IPS-18a (cell line): ENCODE data around the gene P2RY4.
"Not testable (repeated sequence)": the region's sequence is repeated elsewhere in the genome, so short reads cannot be mapped to it uniquely, and the experiment has no call there.

Source experiments
- H3K27ac ChIP-seq: one replicate; pipeline ENCODE4 v1.5.1; 2013; ENCODE audit warnings: low read length
- H3K27me3 ChIP-seq: one replicate; pipeline ENCODE4 v1.6.1; 2013; ENCODE audit warnings: mild to moderate bottlenecking, low read length; ENCODE audit not compliant: control insufficient read depth, insufficient read depth
- H3K36me3 ChIP-seq: one replicate; pipeline ENCODE4 v1.6.1; 2013; ENCODE audit warnings: low read depth, low read length; ENCODE audit not compliant: control insufficient read depth
- H3K4me1 ChIP-seq: one replicate; pipeline ENCODE4 v1.6.1; 2013; ENCODE audit warnings: low read depth, low read length; ENCODE audit not compliant: control insufficient read depth
- H3K4me3 ChIP-seq: one replicate; pipeline ENCODE4 v1.5.1; 2013; ENCODE audit warnings: low read length
- H3K9ac ChIP-seq: one replicate; pipeline ENCODE4 v1.6.1; 2013; ENCODE audit warnings: mild to moderate bottlenecking, low read length, moderate library complexity
- H3K9me3 ChIP-seq: one replicate; pipeline ENCODE4 v1.6.1; 2013; ENCODE audit warnings: low read depth, low read length; ENCODE audit not compliant: control insufficient read depth

P2RY4 gene

GRCh38 chrX:70264784-70265183 is 4.8 kb upstream of the P2RY4 start:
- no peak overlapping the region for H3K9ac ChIP-seq
- no peaks in the 10 kb centered on the region for H3K27me3 ChIP-seq
- H3K4me1 ChIP-seq: no peaks in the 10 kb centered on the region
- H3K36me3 ChIP-seq: no peaks in the 10 kb centered on the region
- no peak overlapping the region for H3K27ac ChIP-seq
- H3K9me3 ChIP-seq: peaks cover 13% of the 10 kb centered on the region
- H3K4me3 ChIP-seq: no peak overlapping the region

- Histone ChIP-seq H3K4me1 (no peaks in the 10 kb centered on the region), H3K27ac (no peak overlapping the region), H3K9me3 (peaks cover 9% of the 10 kb centered on the region), H3K36me3 (no peaks in the 10 kb centered on the region), H3K27me3 (no peaks in the 10 kb centered on the region), H3K9ac (no peak overlapping the region), H3K4me3 (no peak overlapping the region)
Measured at GRCh38 chrX:70262952-70263567, 3.1 kb upstream of the P2RY4 start.

DNA sequence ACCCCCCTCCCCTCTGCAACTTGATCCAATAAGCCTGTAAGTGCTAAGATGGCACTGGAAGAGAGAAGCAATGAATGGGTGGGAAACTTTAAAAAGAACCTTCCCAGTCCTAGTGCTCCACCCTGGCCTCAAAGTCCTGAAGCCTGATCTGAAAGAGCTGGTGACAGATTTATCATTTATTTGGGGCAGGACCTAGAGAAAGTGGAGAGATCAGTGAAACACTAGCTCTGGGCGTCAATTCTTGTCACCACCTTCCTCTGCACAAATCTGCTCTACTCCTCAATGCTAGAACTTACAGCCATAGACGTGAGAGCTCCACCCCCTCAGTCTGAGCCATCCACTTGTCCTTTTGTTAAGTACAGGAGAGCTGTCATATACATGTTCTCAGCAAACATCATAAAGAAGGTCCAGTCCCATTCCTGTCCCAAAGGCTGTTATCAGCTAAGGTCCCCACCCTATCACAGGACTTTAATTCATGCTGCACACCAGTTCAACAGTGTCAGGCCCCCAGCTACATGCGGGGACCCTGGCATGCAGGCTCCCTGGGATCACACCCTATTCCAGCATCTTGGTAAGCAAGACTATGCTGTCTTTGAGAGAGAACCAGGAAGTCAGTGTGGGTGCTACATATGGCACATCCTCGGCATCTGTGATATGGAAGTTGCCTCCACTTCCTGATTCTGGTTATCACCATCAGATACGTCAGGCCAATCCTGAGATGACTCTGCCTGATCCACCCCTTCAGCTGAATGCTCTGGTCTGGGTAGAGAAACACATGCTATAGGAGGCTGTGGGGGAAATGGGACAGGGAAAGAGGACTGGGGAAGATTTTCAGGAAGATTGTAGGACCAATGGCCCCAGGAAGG is 2.3 kb downstream of the P2RY4 start:
- Histone ChIP-seq H3K36me3 (no peaks in the 10 kb centered on the region), H3K4me3 (no peak overlapping the region), H3K9me3 (peaks cover 14% of the 10 kb centered on the region)

GRCh38 chrX:70255452-70255851 is 4.6 kb downstream of the P2RY4 start:
- no peak overlapping the region for H3K27ac ChIP-seq
- no peaks in the 10 kb centered on the region for H3K4me1 ChIP-seq
- no peaks in the 10 kb centered on the region for H3K27me3 ChIP-seq
- no peak overlapping the region for H3K9ac ChIP-seq
- H3K9me3 ChIP-seq: peaks cover 9% of the 10 kb centered on the region
- no peak overlapping the region for H3K4me3 ChIP-seq
- no peaks in the 10 kb centered on the region for H3K36me3 ChIP-seq

More for the DNA sequence above, 2.3 kb downstream of the P2RY4 start:
- Histone ChIP-seq H3K27me3 (no peaks in the 10 kb centered on the region), H3K4me1 (no peaks in the 10 kb centered on the region), H3K9ac (no peak overlapping the region), H3K27ac (no peak overlapping the region)

GRCh38 chrX:70254909-70255308 is 5.1 kb downstream of the P2RY4 start:
- no peak overlapping the region for H3K27ac ChIP-seq
- no peak overlapping the region for H3K4me3 ChIP-seq
- H3K9me3 ChIP-seq: peaks cover 9% of the 10 kb centered on the region
- H3K27me3 ChIP-seq: no peaks in the 10 kb centered on the region
- no peak overlapping the region for H3K9ac ChIP-seq
- H3K36me3 ChIP-seq: no peaks in the 10 kb centered on the region
- H3K4me1 ChIP-seq: no peaks in the 10 kb centered on the region

- H3K9ac ChIP-seq: no peak overlapping the region
- H3K4me3 ChIP-seq: no peak overlapping the region
- H3K36me3 ChIP-seq: no peaks in the 10 kb centered on the region
- H3K9me3 ChIP-seq: peaks cover 9% of the 10 kb centered on the region
- H3K27ac ChIP-seq: no peak overlapping the region
- H3K27me3 ChIP-seq: no peaks in the 10 kb centered on the region
- no peaks in the 10 kb centered on the region for H3K4me1 ChIP-seq
Measured at GRCh38 chrX:70254063-70254400, 6.0 kb downstream of the P2RY4 start.

- Histone ChIP-seq H3K9ac (no peak overlapping the region), H3K27ac (no peak overlapping the region), H3K27me3 (no peaks in the 10 kb centered on the region), H3K36me3 (no peaks in the 10 kb centered on the region), H3K4me3 (no peak overlapping the region), H3K9me3 (peaks cover 9% of the 10 kb centered on the region), H3K4me1 (no peaks in the 10 kb centered on the region)
Measured at GRCh38 chrX:70253377-70254062, 6.5 kb downstream of the P2RY4 start.

DNA sequence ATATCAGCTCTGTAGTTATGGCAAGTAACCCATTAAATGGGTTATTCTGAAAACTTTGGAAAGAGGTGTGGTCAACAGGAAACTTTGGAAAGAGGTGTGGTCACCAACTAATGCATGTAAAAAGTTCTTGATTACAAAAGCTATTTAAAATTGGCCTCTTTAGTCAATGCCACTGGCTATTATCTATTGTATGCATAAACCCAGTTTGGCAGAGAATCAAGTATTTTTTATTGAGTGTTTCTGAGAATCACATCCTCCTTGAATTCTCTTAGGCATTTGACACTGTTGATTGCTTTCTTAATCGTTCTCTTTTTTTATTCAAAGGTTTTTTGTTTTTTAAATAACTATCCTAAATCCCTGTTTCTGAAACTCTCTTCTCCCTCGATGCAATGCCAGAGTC is 7.5 kb downstream of the P2RY4 start:
- Histone ChIP-seq H3K36me3 (no peaks in the 10 kb centered on the region), H3K4me1 (no peaks in the 10 kb centered on the region), H3K9me3 (peaks cover 9% of the 10 kb centered on the region), H3K9ac (no peak overlapping the region), H3K27ac (no peak overlapping the region), H3K4me3 (no peak overlapping the region), H3K27me3 (no peaks in the 10 kb centered on the region)

DNA sequence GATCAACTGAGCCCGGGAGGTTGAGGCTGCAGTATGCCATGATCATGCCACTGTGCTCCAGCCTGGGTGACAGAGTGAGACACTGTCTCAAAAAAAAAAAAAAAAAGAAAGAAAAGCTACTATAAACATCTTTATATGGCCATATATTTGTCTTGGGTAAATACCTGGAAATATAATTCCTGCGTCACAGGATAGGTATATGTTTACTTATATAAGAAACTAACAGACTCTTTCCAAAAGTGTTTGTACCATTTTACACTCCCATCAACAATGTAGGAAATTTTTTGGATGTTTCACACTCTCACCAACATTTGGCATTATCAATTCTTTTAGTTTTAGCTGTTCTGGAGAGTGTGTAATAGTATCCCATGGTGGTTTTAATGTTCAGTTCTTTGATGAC is 12.8 kb downstream of the P2RY4 start:
- Histone ChIP-seq H3K9me3 (no peaks in the 10 kb centered on the region), H3K27ac (no peak overlapping the region), H3K9ac (no peak overlapping the region), H3K27me3 (no peaks in the 10 kb centered on the region), H3K36me3 (no peaks in the 10 kb centered on the region), H3K4me1 (peaks cover 2% of the 10 kb centered on the region), H3K4me3 (no peak overlapping the region)

GRCh38 chrX:70244881-70245280 is 15.1 kb downstream of the P2RY4 start:
- Histone ChIP-seq H3K36me3 (no peaks in the 10 kb centered on the region), H3K27ac (no peak overlapping the region), H3K4me1 (peaks cover 2% of the 10 kb centered on the region), H3K4me3 (no peak overlapping the region), H3K9me3 (no peaks in the 10 kb centered on the region), H3K27me3 (no peaks in the 10 kb centered on the region), H3K9ac (no peak overlapping the region)

GRCh38 chrX:70243601-70244000 is 16.4 kb downstream of the P2RY4 start:
- not testable (repeated sequence) for H3K36me3 ChIP-seq, H3K9ac ChIP-seq, H3K4me3 ChIP-seq, H3K4me1 ChIP-seq, H3K9me3 ChIP-seq, H3K27me3 ChIP-seq, H3K27ac ChIP-seq
